ENCODE results near the gene CDK6. TPM values are rescaled to one million over a fixed set of nuclear protein-coding genes. Genes with fewer than 3 reads are reported as not detected.
A peak's percentile ranks its signal among the peaks of the same experiment; 100 is the strongest.

The CDK6 gene
- total and polyA plus RNA-seq, 9 of the 15 experiments (the other 6 are each of a cell fraction or from before 2014, with no cell fraction given) = 7.6 to 109 (median 44.4) TPM

GRCh38 chr7:92634205-92634604 lies 202.2 kb downstream of the CDK6 start:
- Histone ChIP-seq H3K9me3 (replicated peaks; ENCODE audit: control insufficient read depth, insufficient read depth, low read depth, low read length) (no peaks in the 10 kb centered on the region), H3K4me2 (ENCODE audit: insufficient read depth, low read length) (no peak overlapping the region), H3K27ac (ENCODE audit: extremely low read depth, low read depth, low read length) (peak overlapping the region; percentile 33; the same call in 1 of the 3 replicates), H3K27me3 (ENCODE audit: control insufficient read depth in 2 of 2, insufficient read depth in 2 of 2, low read length in 2 of 2) (no peaks in the 10 kb centered on the region), H3K4me1 (replicated peaks in 1 of 2; ENCODE audit: control insufficient read depth in 2 of 2, insufficient read depth in 2 of 2, low read length in 2 of 2) (peaks cover 0 to 29% of the 10 kb centered on the region in 2 experiments; a peak in 3 of 5 replicates), H3K36me3 (ENCODE audit: control insufficient read depth, insufficient read depth, low read length) (no peaks in the 10 kb centered on the region), H3K9me1 (ENCODE audit: control insufficient read depth, insufficient read depth, low read length) (no peaks in the 10 kb centered on the region), H3K9ac (ENCODE audit: insufficient read depth in 1 of 2, low read depth in 2 of 2, low read length in 2 of 2) (no peak overlapping the region; a peak in 1 of 4 replicates), H3K79me2 (ENCODE audit: control insufficient read depth, insufficient read depth, low read length) (peaks cover 12% of the 10 kb centered on the region; the same call in 1 of the 3 replicates), H2AFZ (ENCODE audit: low read depth, low read length) (no peak overlapping the region), H3K4me3 (no peak overlapping the region), H4K20me1 (replicated peaks; ENCODE audit: control insufficient read depth, insufficient read depth, low read length) (no peaks in the 10 kb centered on the region)
- ChIA-PET CTCF (ENCODE audit: low intra/inter-chr PET ratio) (no interaction called here), POLR2A (no interaction called here)
- FAIRE-seq (no peak), ATAC-seq (peak; percentile 15), DNase-seq (ENCODE audit: extremely low read depth in 1 of 4, low spot score in 3 of 4) (peak in 1 of 4 experiments; percentile 13)
- in situ Hi-C loops (cut with MboI) = no loop called here
- WGBS (ENCODE audit: insufficient coverage, low coverage, missing lambda C conversion rate) = 22% methylated on average over 1 of the region's 1 CpG
- intact Hi-C loops (cut with micrococcal nuclease) = no loop called here
- BruUV-seq (replicated peaks) = no TSS peak
- TF ChIP-seq CREBBP (IDR thresholded peaks at IDR 0.05; ENCODE audit: low read depth, low read length) = no peak
- peak; percentile 73 for TF ChIP-seq ATF3 (IDR thresholded peaks at IDR 0.05)
- TF ChIP-seq ATF3 (CRISPR knock-in tag; conservative IDR thresholded peaks at IDR 0.05) = no peak
- TF ChIP-seq TSC22D4 (tag; IDR thresholded peaks at IDR 0.05) = no peak
- TF ChIP-seq, protein P1, sequence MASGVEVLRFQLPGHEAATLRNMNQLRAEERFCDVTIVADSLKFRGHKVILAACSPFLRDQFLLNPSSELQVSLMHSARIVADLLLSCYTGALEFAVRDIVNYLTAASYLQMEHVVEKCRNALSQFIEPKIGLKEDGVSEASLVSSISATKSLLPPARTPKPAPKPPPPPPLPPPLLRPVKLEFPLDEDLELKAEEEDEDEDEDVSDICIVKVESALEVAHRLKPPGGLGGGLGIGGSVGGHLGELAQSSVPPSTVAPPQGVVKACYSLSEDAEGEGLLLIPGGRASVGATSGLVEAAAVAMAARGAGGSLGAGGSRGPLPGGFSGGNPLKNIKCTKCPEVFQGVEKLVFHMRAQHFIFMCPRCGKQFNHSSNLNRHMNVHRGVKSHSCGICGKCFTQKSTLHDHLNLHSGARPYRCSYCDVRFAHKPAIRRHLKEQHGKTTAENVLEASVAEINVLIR (CRISPR knock-in tag; IDR thresholded peaks at IDR 0.05) = no peak
- TF ChIP-seq THRAP3 (IDR thresholded peaks at IDR 0.05; ENCODE audit: borderline replicate concordance) = no peak
- TF ChIP-seq, protein P2, sequence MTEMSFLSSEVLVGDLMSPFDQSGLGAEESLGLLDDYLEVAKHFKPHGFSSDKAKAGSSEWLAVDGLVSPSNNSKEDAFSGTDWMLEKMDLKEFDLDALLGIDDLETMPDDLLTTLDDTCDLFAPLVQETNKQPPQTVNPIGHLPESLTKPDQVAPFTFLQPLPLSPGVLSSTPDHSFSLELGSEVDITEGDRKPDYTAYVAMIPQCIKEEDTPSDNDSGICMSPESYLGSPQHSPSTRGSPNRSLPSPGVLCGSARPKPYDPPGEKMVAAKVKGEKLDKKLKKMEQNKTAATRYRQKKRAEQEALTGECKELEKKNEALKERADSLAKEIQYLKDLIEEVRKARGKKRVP (CRISPR knock-in tag; IDR thresholded peaks at IDR 0.05) = peak; percentile 42; the same call in 1 of the 2 replicates
- TF ChIP-seq PBX2 (CRISPR knock-in tag; IDR thresholded peaks at IDR 0.05; ENCODE audit: low read depth) = peak; percentile 57
- peak; percentile 85 for TF ChIP-seq PBX2 (tag; conservative IDR thresholded peaks at IDR 0.05; ENCODE audit: low read depth)

Measured in K562 (cell line).